AG10803 (cell line): ENCODE results near the gene IST1.
A peak's percentile ranks its signal among the peaks of the same experiment; 100 is the strongest.

Experiments used
- DNase-seq: peaks from one replicate; pipeline ENCODE4 v3.0.0; 2010; ENCODE audit warnings: low read depth
- H3K4me3 ChIP-seq: 2 replicates; pipeline ENCODE4 v1.5.1; 2011; ENCODE audit warnings: mild to moderate bottlenecking, low read length, control low read depth
- CTCF ChIP-seq: conservative IDR thresholded peaks from 2 replicates; pipeline ENCODE4 v1.5.1; 2011; ENCODE audit warnings: mild to moderate bottlenecking, low read length, control low read depth, inconsistent platforms

Gene IST1

GRCh38 chr16:71927787-71928186 lies 32.5 kb downstream of the IST1 start:
- no peak for TF ChIP-seq CTCF
- H3K4me3 ChIP-seq, result no peak overlapping the region
- no peak for DNase-seq

GRCh38 chr16:71929048-71929447 lies 33.7 kb downstream of the IST1 start:
- DNase-seq, result peak; percentile 67
- no peak for TF ChIP-seq CTCF
- H3K4me3 ChIP-seq, result no peak overlapping the region

- no peak for TF ChIP-seq CTCF
- no peak for DNase-seq
- H3K4me3 ChIP-seq, result no peak overlapping the region
Measured at GRCh38 chr16:71930013-71930563, 34.8 kb downstream of the IST1 start.

DNA sequence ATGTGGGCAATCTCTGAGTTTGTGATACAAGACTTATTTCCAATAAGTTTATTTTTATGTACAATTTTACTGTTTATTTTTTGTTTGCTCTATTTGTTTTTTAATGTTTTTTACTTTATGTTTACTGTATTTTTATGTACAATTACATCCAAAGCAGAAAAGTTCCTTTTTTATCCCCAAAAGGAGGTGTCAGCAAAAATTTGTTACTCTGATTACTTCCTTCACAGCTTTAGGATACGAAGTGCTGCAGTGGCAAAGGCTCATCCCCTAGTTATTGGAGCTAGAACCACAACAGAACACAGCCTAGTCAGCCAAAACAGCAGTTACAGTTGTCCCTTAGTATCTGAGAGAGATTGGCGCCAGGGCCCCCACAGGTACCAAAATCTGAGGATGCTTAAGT lies 35.7 kb downstream of the IST1 start:
- TF ChIP-seq CTCF, result no peak
- DNase-seq, result no peak
- H3K4me3 ChIP-seq, result no peak overlapping the region

DNA sequence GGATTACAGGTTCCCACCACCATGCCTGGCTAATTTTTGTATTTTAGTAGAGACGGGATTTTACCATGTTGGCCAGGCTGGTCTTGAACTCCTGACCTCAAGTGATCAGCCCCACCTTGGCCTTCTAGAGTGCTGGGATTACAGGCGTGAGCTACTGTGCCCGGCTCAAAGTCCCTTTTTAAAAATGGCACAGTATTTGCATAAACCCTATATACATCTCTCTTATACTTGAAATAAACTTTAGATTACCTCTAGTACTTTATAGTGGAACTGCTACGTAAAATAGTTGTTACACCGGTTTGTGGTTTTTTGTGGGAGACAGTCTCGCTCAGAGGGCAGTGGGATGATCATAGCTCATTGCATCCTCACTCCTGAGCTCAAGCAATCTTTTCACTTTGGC lies 36.3 kb downstream of the IST1 start:
- H3K4me3 ChIP-seq, result no peak overlapping the region
- TF ChIP-seq CTCF, result no peak
- no peak for DNase-seq

DNA sequence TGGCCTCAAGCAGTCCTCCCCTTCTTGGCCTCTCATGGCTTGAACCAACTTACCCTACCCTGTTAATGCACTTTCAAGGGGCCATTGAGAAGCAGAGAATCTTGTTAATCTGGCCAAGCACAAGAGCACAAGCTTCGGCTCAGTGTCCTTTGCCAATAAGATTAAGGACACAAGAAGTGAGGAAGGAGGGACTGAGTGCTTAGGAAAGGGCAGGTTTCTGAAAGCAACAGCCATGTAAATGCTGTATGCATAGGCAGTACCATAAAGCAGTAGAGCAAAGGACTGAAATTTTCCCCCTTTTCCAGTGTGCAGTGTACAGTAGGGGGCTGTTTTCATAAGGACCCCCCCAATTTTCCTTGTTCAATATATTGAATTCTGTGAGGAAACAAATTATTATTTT lies 37.7 kb downstream of the IST1 start:
- no peak overlapping the region for H3K4me3 ChIP-seq
- no peak for TF ChIP-seq CTCF
- no peak for DNase-seq

GRCh38 chr16:71933913-71934695 lies 38.8 kb downstream of the IST1 start:
- H3K4me3 ChIP-seq, result no peak overlapping the region
- TF ChIP-seq CTCF, result no peak
- peak; percentile 37 for DNase-seq
